GM19463 (cell line): ENCODE data around the gene OR2AP1.
"Not testable (repeated sequence)": the region's sequence is repeated elsewhere in the genome, so short reads cannot be mapped to it uniquely, and the experiment has no call there.

Experiments used
- ATAC-seq: cut with Tn5 transposase; IDR thresholded peaks from one replicate; pipeline ENCODE4 v1.9.1; 2021; ENCODE audit warnings: mild to moderate bottlenecking, moderate library complexity; ENCODE audit not compliant: unreplicated experiment

Gene OR2AP1

GRCh38 chr12:55572168-55572567 lies at the start of gene OR2AP1:
Gene OR2AP1 (plus strand): TSS chr12:55572468. CDS start chr12:55574415, 1,947 bp downstream.
- ATAC-seq, result no peak

GRCh38 chr12:55548235-55548634 lies 24.0 kb upstream of the OR2AP1 start:
- not testable (repeated sequence) for ATAC-seq

GRCh38 chr12:55548756-55549155 lies 23.5 kb upstream of the OR2AP1 start:
- no peak for ATAC-seq

- no peak for ATAC-seq
These were observed 23.0 kb upstream of the OR2AP1 start, which contains the start of gene OR6C4 for GRCh38 chr12:55549302-55549701. Gene OR6C4 (plus strand): TSS chr12:55549602. CDS start chr12:55551227, 1,625 bp downstream.

- no peak for ATAC-seq
These were observed 18.0 kb upstream of the OR2AP1 start for GRCh38 chr12:55554296-55554695.

- ATAC-seq, result not testable (repeated sequence)
These were observed 2.2 kb upstream of the OR2AP1 start for GRCh38 chr12:55570060-55570459.

GRCh38 chr12:55570689-55571088 lies 1.6 kb upstream of the OR2AP1 start:
- ATAC-seq, result not testable (repeated sequence)

- ATAC-seq, result no peak
These were observed 9.8 kb downstream of the OR2AP1 start for GRCh38 chr12:55582066-55582465.

GRCh38 chr12:55585817-55586216 lies 13.5 kb downstream of the OR2AP1 start:
- ATAC-seq, result no peak

GRCh38 chr12:55590152-55590551 lies 17.9 kb downstream of the OR2AP1 start:
- not testable (repeated sequence) for ATAC-seq

- no peak for ATAC-seq
These were observed 35.7 kb downstream of the OR2AP1 start for GRCh38 chr12:55607821-55608594.

GRCh38 chr12:55610598-55610997 lies 38.3 kb downstream of the OR2AP1 start:
- no peak for ATAC-seq

GRCh38 chr12:55612646-55613045 lies 40.4 kb downstream of the OR2AP1 start:
- no peak for ATAC-seq

- ATAC-seq, result no peak
These were observed 42.5 kb downstream of the OR2AP1 start for GRCh38 chr12:55614764-55615163.

- peak; percentile 61 for ATAC-seq
These were observed 47.3 kb downstream of the OR2AP1 start for GRCh38 chr12:55619354-55620138.

GRCh38 chr12:55624056-55624455 lies 51.8 kb downstream of the OR2AP1 start:
- peak; percentile 58 for ATAC-seq
